Tibial nerve (tissue), 3 donors: ENCODE measurements around the gene AIDA.

Experiments
- CTCF ChIP-seq, 5 experiments: fragments of 200-600 bp in 3 of 5; fragments of 450-650 bp in 2 of 5; sonication (generic) in 3 of 5; IDR thresholded peaks; one replicate each; pipeline ENCODE4 v1.5.1; 2016 to 2019; ENCODE audit warnings: antibody characterized with exemption in 5 of 5, mild to moderate bottlenecking in 3 of 5, moderate library complexity in 2 of 5
- POLR2A ChIP-seq, 2 donors: fragments of 450-650 bp; IDR thresholded peaks; one replicate each; pipeline ENCODE4 v1.6.1; 2017; ENCODE audit warnings: antibody characterized with exemption in 2 of 2, mild to moderate bottlenecking in 2 of 2, moderate library complexity in 2 of 2

- TF ChIP-seq POLR2A (IDR thresholded peaks at IDR 0.05) = no peak
- TF ChIP-seq CTCF (IDR thresholded peaks at IDR 0.05) = no peak
Observed at GRCh38 chr1:222704260-222704659, 8.0 kb downstream of the AIDA start.
